Measurements from ENCODE around the gene AMPD3. TPM values are rescaled to one million over a fixed set of nuclear protein-coding genes. Genes with fewer than 3 reads are reported as not detected.

AMPD3 gene
- total RNA-seq, 3 donors from 2014 or later, result 6.2 to 6.6 (median 6.4) TPM

- Histone ChIP-seq H3K9me3 (no peaks in the 10 kb centered on the region), H3K4me3 (no peak overlapping the region), H3K27ac (no peak overlapping the region), H3K36me3 (no peaks in the 10 kb centered on the region), H3K4me1 (no peaks in the 10 kb centered on the region), H3K27me3 (no peaks in the 10 kb centered on the region)
- no peak for DNase-seq (ENCODE audit: low spot score in 2 of 2)
- TF ChIP-seq CTCF (IDR thresholded peaks at IDR 0.05) (no peak), POLR2AphosphoS5 (IDR thresholded peaks at IDR 0.05) (no peak), POLR2A (IDR thresholded peaks at IDR 0.05) (no peak)
- intact Hi-C loops (cut with DNase I; ENCODE audit: low total_unique reads), result no loop called here
Measured at GRCh38 chr11:10522276-10522675, 67.2 kb downstream of the AMPD3 start.

- TF ChIP-seq POLR2AphosphoS5 (IDR thresholded peaks at IDR 0.05), result no peak
- no peak for TF ChIP-seq CTCF (IDR thresholded peaks at IDR 0.05)
- intact Hi-C loops (cut with DNase I; ENCODE audit: low total_unique reads), result no loop called here
- Histone ChIP-seq H3K27ac (no peak overlapping the region), H3K36me3 (no peaks in the 10 kb centered on the region), H3K27me3 (no peaks in the 10 kb centered on the region), H3K4me3 (no peak overlapping the region), H3K9me3 (no peaks in the 10 kb centered on the region), H3K4me1 (no peaks in the 10 kb centered on the region)
- DNase-seq (ENCODE audit: low spot score in 2 of 2), result no peak
Measured at GRCh38 chr11:10522921-10523320, 67.9 kb downstream of the AMPD3 start.

GRCh38 chr11:10524471-10524870, 69.4 kb downstream of the AMPD3 start:
- DNase-seq (ENCODE audit: low spot score in 2 of 2), result no peak
- Histone ChIP-seq H3K9me3 (no peaks in the 10 kb centered on the region), H3K4me1 (no peaks in the 10 kb centered on the region), H3K36me3 (no peaks in the 10 kb centered on the region), H3K4me3 (no peak overlapping the region), H3K27ac (no peak overlapping the region), H3K27me3 (no peaks in the 10 kb centered on the region)
- TF ChIP-seq POLR2A (IDR thresholded peaks at IDR 0.05), result no peak
- no peak for TF ChIP-seq CTCF (IDR thresholded peaks at IDR 0.05)
- no peak for TF ChIP-seq POLR2AphosphoS5 (IDR thresholded peaks at IDR 0.05)
- intact Hi-C loops (cut with DNase I; ENCODE audit: low total_unique reads), result no loop called here

- H3K4me3 ChIP-seq, result no peak overlapping the region
- no peak for DNase-seq (ENCODE audit: low spot score in 2 of 2)
- H3K27me3 ChIP-seq, result no peaks in the 10 kb centered on the region
- no peaks in the 10 kb centered on the region for H3K9me3 ChIP-seq
- intact Hi-C loops (cut with DNase I; ENCODE audit: low total_unique reads), result no loop called here
- H3K27ac ChIP-seq, result peak overlapping the region in 1 of 2 donors; percentile 49
- H3K4me1 ChIP-seq, result no peaks in the 10 kb centered on the region
- no peak for TF ChIP-seq POLR2A (IDR thresholded peaks at IDR 0.05)
- TF ChIP-seq POLR2AphosphoS5 (IDR thresholded peaks at IDR 0.05), result no peak
- no peak for TF ChIP-seq CTCF (IDR thresholded peaks at IDR 0.05)
- no peaks in the 10 kb centered on the region for H3K36me3 ChIP-seq
Measured at GRCh38 chr11:10526974-10527918, 72.2 kb downstream of the AMPD3 start.

- Histone ChIP-seq H3K9me3 (no peaks in the 10 kb centered on the region), H3K4me3 (no peak overlapping the region), H3K36me3 (peaks cover 4% of the 10 kb centered on the region), H3K27me3 (no peaks in the 10 kb centered on the region), H3K27ac (no peak overlapping the region), H3K4me1 (no peaks in the 10 kb centered on the region)
- TF ChIP-seq CTCF (IDR thresholded peaks at IDR 0.05) (no peak), POLR2A (IDR thresholded peaks at IDR 0.05) (no peak), POLR2AphosphoS5 (IDR thresholded peaks at IDR 0.05) (no peak)
- no peak for DNase-seq (ENCODE audit: low spot score in 2 of 2)
- intact Hi-C loops (cut with DNase I; ENCODE audit: low total_unique reads), result no loop called here
Measured at GRCh38 chr11:10528121-10528520, 73.1 kb downstream of the AMPD3 start.
